IgD-negative memory B cell (primary cell): ENCODE data around the gene SLC34A3. TPM values are rescaled to one million over a fixed set of nuclear protein-coding genes. Genes with fewer than 3 reads are reported as not detected.

Source experiments
- H3K27ac Mint-ChIP-seq, 3 donors: one replicate each; pipeline ENCODE4 v1.8.0; 2020 to 2022; ENCODE audit warnings: mild to moderate bottlenecking in 3 of 3, mixed read lengths in 3 of 3, moderate library complexity in 1 of 3
- H3K27me3 Mint-ChIP-seq: one replicate; pipeline ENCODE4 v1.8.0; 2021; ENCODE audit warnings: mixed read lengths
- H3K36me3 Mint-ChIP-seq: one replicate; pipeline ENCODE4 v1.8.0; 2020; ENCODE audit warnings: mild to moderate bottlenecking, mixed read lengths
- H3K4me1 Mint-ChIP-seq, 3 donors: one replicate each; pipeline ENCODE4 v1.8.0; 2020 to 2022; ENCODE audit warnings: mixed read lengths in 3 of 3, mild to moderate bottlenecking in 1 of 3
- H3K4me3 Mint-ChIP-seq, 4 donors: one replicate each; pipeline ENCODE4 v1.8.0; 2020 to 2022; ENCODE audit warnings: mild to moderate bottlenecking in 4 of 4, mixed read lengths in 4 of 4, moderate library complexity in 3 of 4
- H3K9me3 Mint-ChIP-seq, 3 donors: one replicate each; pipeline ENCODE4 v1.8.0; 2020 to 2021; ENCODE audit warnings: mixed read lengths in 3 of 3, mild to moderate bottlenecking in 1 of 3
- polyA plus RNA-seq: library from polyadenylated mRNA; unstranded; fragments of 300-500 nt; fragmentation: Illumina TruSeq; gene quantifications from one replicate; pipeline ENCODE4 v1.2.3, GENCODE V29; 2021

Gene SLC34A3
- polyA plus RNA-seq, 1 donor from 2014 or later = not detected

- no peak overlapping the region for H3K4me3 Mint-ChIP-seq
- H3K36me3 Mint-ChIP-seq = peaks cover 6% of the 10 kb centered on the region
- no peaks in the 10 kb centered on the region for H3K27me3 Mint-ChIP-seq
- no peaks in the 10 kb centered on the region for H3K9me3 Mint-ChIP-seq
- H3K27ac Mint-ChIP-seq = peak overlapping the region in 1 of 3 donors; percentile 65
- peaks cover 28 to 46% (median 44%) of the 10 kb centered on the region in 3 donors for H3K4me1 Mint-ChIP-seq
These were observed 41.8 kb downstream of the SLC34A3 start for GRCh38 chr9:137272241-137273094.

- peak overlapping the region in 1 of 4 donors; percentile 84 for H3K4me3 Mint-ChIP-seq
- no peak overlapping the region for H3K27ac Mint-ChIP-seq
- no peaks in the 10 kb centered on the region for H3K27me3 Mint-ChIP-seq
- H3K4me1 Mint-ChIP-seq = peaks cover 22 to 43% (median 39%) of the 10 kb centered on the region in 3 donors
- no peaks in the 10 kb centered on the region for H3K9me3 Mint-ChIP-seq
- H3K36me3 Mint-ChIP-seq = peaks cover 6% of the 10 kb centered on the region
These were observed 42.4 kb downstream of the SLC34A3 start for GRCh38 chr9:137273095-137273490.

GRCh38 chr9:137273611-137274320 lies 43.1 kb downstream of the SLC34A3 start:
- peak overlapping the region in 2 of 3 donors; percentile 74 to 76 for H3K27ac Mint-ChIP-seq
- H3K9me3 Mint-ChIP-seq = no peaks in the 10 kb centered on the region
- peaks cover 6% of the 10 kb centered on the region for H3K36me3 Mint-ChIP-seq
- H3K27me3 Mint-ChIP-seq = no peaks in the 10 kb centered on the region
- peak overlapping the region in 1 of 4 donors; percentile 84 for H3K4me3 Mint-ChIP-seq
- peaks cover 17 to 40% (median 35%) of the 10 kb centered on the region in 3 donors for H3K4me1 Mint-ChIP-seq

GRCh38 chr9:137275203-137275587 lies 44.5 kb downstream of the SLC34A3 start:
- Mint-ChIP-seq H3K36me3 (peaks cover 3% of the 10 kb centered on the region), H3K4me3 (peak overlapping the region; percentile 70 to 91 (median 82)), H3K4me1 (peaks cover 5 to 31% (median 25%) of the 10 kb centered on the region in 3 donors), H3K27me3 (no peaks in the 10 kb centered on the region), H3K9me3 (no peaks in the 10 kb centered on the region), H3K27ac (peak overlapping the region; percentile 36 to 76 (median 74))

- H3K4me1 Mint-ChIP-seq = peaks cover 5 to 31% (median 23%) of the 10 kb centered on the region in 3 donors
- no peaks in the 10 kb centered on the region for H3K27me3 Mint-ChIP-seq
- peak overlapping the region; percentile 36 to 76 (median 54) for H3K27ac Mint-ChIP-seq
- peaks cover 3% of the 10 kb centered on the region for H3K36me3 Mint-ChIP-seq
- no peaks in the 10 kb centered on the region for H3K9me3 Mint-ChIP-seq
- H3K4me3 Mint-ChIP-seq = peak overlapping the region; percentile 70 to 95 (median 82)
These were observed 45.1 kb downstream of the SLC34A3 start for GRCh38 chr9:137275588-137276472.

- Mint-ChIP-seq H3K27me3 (no peaks in the 10 kb centered on the region), H3K36me3 (no peaks in the 10 kb centered on the region), H3K4me3 (peak overlapping the region; percentile 77 to 95 (median 88)), H3K4me1 (peaks cover 5 to 24% (median 16%) of the 10 kb centered on the region in 3 donors), H3K27ac (peak overlapping the region; percentile 67 to 92 (median 91)), H3K9me3 (no peaks in the 10 kb centered on the region)
These were observed 46.0 kb downstream of the SLC34A3 start for GRCh38 chr9:137276473-137277328.

GRCh38 chr9:137277329-137278041 lies 46.8 kb downstream of the SLC34A3 start, which contains the start of gene TOR4A:
Gene TOR4A (plus strand): TSS chr9:137277726. CDS start chr9:137278690, 964 bp downstream.
- H3K4me1 Mint-ChIP-seq = peaks cover 7 to 29% (median 18%) of the 10 kb centered on the region in 3 donors
- no peaks in the 10 kb centered on the region for H3K9me3 Mint-ChIP-seq
- H3K36me3 Mint-ChIP-seq = peaks cover under 1% of the 10 kb centered on the region
- H3K27ac Mint-ChIP-seq = peak within 1 kb of the TSS; percentile 67 to 92 (median 91)
- no peaks in the 10 kb centered on the region for H3K27me3 Mint-ChIP-seq
- peak within 1 kb of the TSS; percentile 77 to 95 (median 88) for H3K4me3 Mint-ChIP-seq

GRCh38 chr9:137278061-137278701 lies 47.5 kb downstream of the SLC34A3 start:
- Mint-ChIP-seq H3K36me3 (peaks cover 2% of the 10 kb centered on the region), H3K9me3 (no peaks in the 10 kb centered on the region), H3K27ac (peak overlapping the region; percentile 53 to 67 (median 67)), H3K4me1 (peaks cover 12 to 36% (median 24%) of the 10 kb centered on the region in 3 donors), H3K4me3 (peak overlapping the region; percentile 77 to 95 (median 88)), H3K27me3 (no peaks in the 10 kb centered on the region)

- peaks cover 12 to 39% (median 24%) of the 10 kb centered on the region in 3 donors for H3K4me1 Mint-ChIP-seq
- H3K27me3 Mint-ChIP-seq = no peaks in the 10 kb centered on the region
- H3K27ac Mint-ChIP-seq = peak overlapping the region in 1 of 3 donors; percentile 64
- peaks cover 2% of the 10 kb centered on the region for H3K36me3 Mint-ChIP-seq
- peak overlapping the region in 2 of 4 donors; percentile 40 to 44 for H3K4me3 Mint-ChIP-seq
- H3K9me3 Mint-ChIP-seq = no peaks in the 10 kb centered on the region
These were observed 48.3 kb downstream of the SLC34A3 start for GRCh38 chr9:137278721-137279711.

GRCh38 chr9:137279741-137280473 lies 49.2 kb downstream of the SLC34A3 start:
- H3K4me1 Mint-ChIP-seq = peaks cover 7 to 35% (median 18%) of the 10 kb centered on the region in 3 donors
- H3K36me3 Mint-ChIP-seq = peaks cover 2% of the 10 kb centered on the region
- H3K27ac Mint-ChIP-seq = peak overlapping the region in 2 of 3 donors; percentile 23 to 64
- H3K4me3 Mint-ChIP-seq = peak overlapping the region in 3 of 4 donors; percentile 25 to 73 (median 40)
- no peaks in the 10 kb centered on the region for H3K27me3 Mint-ChIP-seq
- H3K9me3 Mint-ChIP-seq = no peaks in the 10 kb centered on the region
